ENCODE data around the gene FAM216A. TPM values are rescaled to one million over a fixed set of nuclear protein-coding genes. Genes with fewer than 3 reads are reported as not detected.

The FAM216A gene
- total and polyA plus RNA-seq, 9 of the 15 experiments (the other 6 are each of a cell fraction or from before 2014, with no cell fraction given), result 17.2 to 96.9 (median 48.5) TPM

GRCh38 chr12:110468214-110469048, at the start of gene FAM216A, which contains the start of gene GPN3 (continued):
- peak in 1 of 2 experiments; percentile 85; a peak in 2 of 4 replicates for TF ChIP-seq TEAD1 (CRISPR knock-in tag; IDR thresholded peaks at IDR 0.05)
- TF ChIP-seq ZC3H11A (IDR thresholded peaks at IDR 0.05; ENCODE audit: low read depth, low read length), result no peak
- peak; percentile 10; the same call in 1 of the 2 replicates for TF ChIP-seq STAT6 (CRISPR knock-in tag; IDR thresholded peaks at IDR 0.05)
- no peak for TF ChIP-seq ZFP91 (CRISPR knock-in tag; IDR thresholded peaks at IDR 0.05)
- TF ChIP-seq NFXL1 (CRISPR knock-in tag; IDR thresholded peaks at IDR 0.05), result no peak
- peak; percentile 56; the same call in 1 of the 2 replicates for TF ChIP-seq ESRRA (IDR thresholded peaks at IDR 0.05; ENCODE audit: borderline replicate concordance, low read depth)
- no peak for TF ChIP-seq ZNF395 (CRISPR knock-in tag; IDR thresholded peaks at IDR 0.05)
- no peak for TF ChIP-seq ZNF280A (IDR thresholded peaks at IDR 0.05; ENCODE audit: low read depth, partially characterized antibody)
- no peak for TF ChIP-seq HNRNPK (IDR thresholded peaks at IDR 0.05; ENCODE audit: low read depth, low read length, poor library complexity, severe bottlenecking)
- peak; percentile 98 for TF ChIP-seq EP400 (IDR thresholded peaks at IDR 0.05)
- peak; percentile 18; the same call in 1 of the 2 replicates for TF ChIP-seq HINFP (tag; conservative IDR thresholded peaks at IDR 0.05; ENCODE audit: low read depth)
- TF ChIP-seq CREB3L1 (IDR thresholded peaks at IDR 0.05; ENCODE audit: borderline replicate concordance, low read depth), result peak; percentile 21; the same call in 1 of the 2 replicates
- no peak for TF ChIP-seq NFYB (IDR thresholded peaks at IDR 0.05; ENCODE audit: extremely low read depth, insufficient read length)
- TF ChIP-seq ZNF140 (CRISPR knock-in tag; IDR thresholded peaks at IDR 0.05), result no peak

Measured in K562 (cell line).